Measurements from ENCODE around the gene CCDC120.

CCDC120 gene

DNA sequence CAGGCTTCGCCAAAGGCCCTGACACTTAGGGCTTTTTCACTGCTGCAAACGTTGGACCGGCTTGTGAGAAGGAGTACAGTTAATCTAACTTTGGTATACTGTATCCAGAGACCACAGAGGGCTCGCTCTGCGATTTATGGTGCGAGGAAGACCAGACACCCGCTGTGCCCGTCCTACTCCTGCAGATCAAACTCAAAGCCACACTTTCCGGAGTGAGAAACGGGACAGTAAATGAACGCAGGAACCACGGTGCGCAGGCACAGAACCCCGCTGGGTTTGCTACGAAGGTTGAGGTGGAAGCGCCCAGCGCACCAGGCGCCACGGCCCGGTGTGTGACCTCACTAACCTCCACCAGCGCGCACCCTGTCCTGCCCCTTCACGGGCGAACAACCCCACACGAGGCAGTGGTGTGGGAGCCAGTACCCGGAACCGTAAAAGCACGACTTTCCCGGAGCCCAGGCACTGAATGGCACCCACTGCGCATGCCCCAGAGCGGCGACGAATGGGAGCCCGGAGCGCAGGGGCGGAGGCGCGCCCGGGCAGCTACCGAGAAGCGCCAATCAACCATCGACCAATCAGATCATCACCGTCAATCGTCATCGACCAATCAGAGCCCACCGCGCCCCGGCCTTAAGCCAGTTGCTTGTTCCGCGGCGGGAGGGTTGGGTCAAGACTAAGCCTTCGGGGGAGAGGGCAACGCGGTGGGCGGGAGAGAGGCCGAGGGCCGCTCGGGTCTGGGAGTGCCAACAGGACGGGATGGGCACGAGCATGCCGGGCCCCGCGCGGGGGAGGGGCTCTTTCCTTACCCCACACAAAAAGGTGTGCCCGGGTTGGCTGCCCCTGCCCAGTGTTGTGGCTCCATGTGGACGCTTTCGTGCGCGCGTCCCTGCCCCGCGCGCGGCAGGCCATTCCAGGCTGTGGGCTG is 42.2 kb downstream of the CCDC120 start:
- in situ Hi-C loops (cut with MboI; ENCODE audit: low sequenced_read_pairs): no loop called here

DNA sequence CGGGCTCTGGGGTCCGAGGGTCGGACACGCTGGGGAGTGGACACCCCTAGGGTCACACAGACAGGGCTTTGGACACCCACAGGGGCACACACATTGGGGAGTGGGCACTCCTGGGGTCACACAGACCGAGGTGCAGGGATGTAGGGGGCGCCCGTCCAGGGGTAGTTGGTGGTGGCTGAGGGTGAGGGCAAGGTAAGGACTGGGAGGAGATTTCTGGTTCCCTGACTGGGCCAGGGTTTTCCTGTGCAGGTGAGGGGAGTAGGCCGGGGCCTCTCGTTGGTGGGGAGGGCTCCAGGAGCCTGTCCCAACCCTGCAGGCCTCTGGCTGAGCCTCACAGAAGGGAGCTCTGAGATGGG is 42.8 kb downstream of the CCDC120 start:
- in situ Hi-C loops (cut with MboI; ENCODE audit: low sequenced_read_pairs): no loop called here

DNA sequence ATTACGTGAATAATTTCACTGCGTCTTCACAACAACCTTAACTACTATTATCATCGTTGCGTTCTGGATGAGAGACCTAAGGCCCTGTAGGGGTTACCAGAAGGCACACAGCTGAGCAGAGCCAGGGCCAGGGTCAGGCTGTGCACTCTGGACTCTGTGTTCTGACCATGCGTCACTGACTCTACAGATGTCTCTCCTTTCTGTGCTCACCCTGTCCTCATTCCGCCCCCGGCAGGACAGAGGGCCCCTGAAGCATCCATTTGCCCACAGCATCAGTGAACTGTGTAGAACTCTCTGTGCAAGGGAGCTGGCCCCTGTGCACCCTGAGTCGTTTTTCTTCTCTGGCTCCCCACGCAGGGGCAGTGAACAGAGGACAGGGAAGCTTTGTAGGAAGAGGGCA is 43.4 kb downstream of the CCDC120 start:
- in situ Hi-C loops (cut with MboI; ENCODE audit: low sequenced_read_pairs): no loop called here

DNA sequence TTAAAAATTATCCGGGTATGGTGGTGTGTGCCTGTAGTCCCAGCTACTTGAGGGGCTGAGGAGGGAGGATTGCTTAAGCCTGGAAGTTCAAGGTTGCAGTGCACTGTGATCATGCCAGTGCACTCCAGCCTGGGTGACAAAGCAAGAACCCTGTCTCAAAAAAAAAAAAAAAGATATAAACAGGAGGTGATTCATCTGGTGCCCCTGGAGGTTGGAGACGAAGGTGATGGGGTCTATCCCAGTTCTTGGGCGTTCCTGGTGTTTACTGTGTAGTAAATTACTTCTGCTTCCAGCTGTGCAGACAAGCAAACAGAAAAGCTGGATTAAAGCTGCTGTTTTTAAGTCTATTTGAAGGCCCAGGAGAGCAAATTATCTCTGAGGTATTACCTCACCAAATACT is 44.8 kb downstream of the CCDC120 start:
- in situ Hi-C loops (cut with MboI; ENCODE audit: low sequenced_read_pairs): no loop called here

DNA sequence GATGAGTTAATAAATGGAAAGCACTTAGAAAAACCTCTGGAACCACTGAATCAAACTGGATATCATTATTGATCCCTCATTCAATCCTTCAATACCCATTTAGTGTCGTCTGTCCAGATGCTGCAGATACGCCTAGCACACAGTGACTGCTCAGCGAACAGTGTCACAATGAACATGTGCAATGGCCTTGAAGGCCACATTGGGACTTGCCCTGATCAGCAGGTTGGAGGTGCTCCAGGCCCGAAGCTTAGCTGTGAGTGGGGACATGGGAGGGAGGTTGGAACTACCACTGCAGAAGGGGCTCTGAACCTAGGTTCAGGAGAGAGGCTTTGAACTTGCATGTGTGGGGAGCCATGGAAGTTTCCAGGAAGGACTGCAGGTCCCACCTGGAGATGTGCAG is 47.5 kb downstream of the CCDC120 start:
- in situ Hi-C loops (cut with MboI; ENCODE audit: low sequenced_read_pairs): no loop called here

DNA sequence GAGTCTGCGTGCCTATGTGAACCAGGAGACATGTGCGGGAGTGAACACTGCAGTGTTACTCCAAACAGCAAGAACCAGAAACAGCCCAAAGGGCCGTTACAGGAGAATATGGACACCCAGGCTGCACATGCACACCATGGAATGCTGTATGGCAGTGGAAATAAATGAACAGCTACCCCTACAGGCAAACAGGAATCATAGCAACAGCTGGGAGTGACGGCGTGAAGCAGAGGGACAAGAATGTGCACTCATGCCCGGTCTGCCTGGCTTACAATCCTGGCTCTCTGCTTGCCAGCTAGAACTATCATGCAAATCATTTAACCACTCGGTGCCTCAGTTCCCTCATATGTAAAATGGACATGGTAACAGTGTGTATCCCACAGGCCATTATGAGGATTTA is 48.1 kb downstream of the CCDC120 start:
- in situ Hi-C loops (cut with MboI; ENCODE audit: low sequenced_read_pairs): no loop called here

DNA sequence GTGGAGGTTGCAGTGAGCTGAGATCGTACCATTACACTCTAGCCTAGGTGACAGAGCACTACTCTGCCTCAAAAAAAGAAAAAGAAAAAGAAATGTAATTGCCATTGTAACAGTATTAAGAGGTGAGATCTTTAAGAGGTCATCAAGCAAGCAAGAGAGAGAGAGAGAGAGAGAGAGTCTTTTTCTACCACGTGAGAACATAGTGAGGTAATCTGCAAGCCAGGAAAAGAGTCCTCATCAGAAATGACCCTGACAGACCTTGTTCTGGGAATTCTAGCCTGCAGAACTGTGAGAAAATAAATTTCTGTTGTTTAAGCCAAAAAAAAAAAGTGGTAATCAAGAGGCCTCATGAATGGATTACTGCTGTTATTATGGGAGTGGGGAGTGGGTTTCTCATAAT is 49.8 kb downstream of the CCDC120 start:
- in situ Hi-C loops (cut with MboI; ENCODE audit: low sequenced_read_pairs): no loop called here

DNA sequence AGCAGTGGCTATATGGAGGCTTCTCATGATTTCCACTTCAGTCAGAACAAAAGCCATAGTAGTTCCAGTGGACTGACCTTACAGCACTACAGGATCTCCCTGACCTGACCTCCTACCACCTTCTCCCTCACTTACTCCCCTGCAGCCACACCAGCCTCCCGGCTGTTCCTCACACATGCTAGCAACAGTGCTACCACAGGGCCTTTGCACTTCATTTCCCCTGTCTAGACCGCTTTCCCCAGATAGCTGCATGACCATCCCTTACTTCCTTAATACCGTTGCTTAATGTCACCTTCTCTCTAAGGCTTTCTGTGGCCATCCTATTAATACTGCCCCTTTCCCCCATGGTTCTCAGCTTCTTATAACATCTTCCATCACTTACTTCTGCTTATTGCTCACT is 51.6 kb downstream of the CCDC120 start:
- in situ Hi-C loops (cut with MboI; ENCODE audit: low sequenced_read_pairs): no loop called here

DNA sequence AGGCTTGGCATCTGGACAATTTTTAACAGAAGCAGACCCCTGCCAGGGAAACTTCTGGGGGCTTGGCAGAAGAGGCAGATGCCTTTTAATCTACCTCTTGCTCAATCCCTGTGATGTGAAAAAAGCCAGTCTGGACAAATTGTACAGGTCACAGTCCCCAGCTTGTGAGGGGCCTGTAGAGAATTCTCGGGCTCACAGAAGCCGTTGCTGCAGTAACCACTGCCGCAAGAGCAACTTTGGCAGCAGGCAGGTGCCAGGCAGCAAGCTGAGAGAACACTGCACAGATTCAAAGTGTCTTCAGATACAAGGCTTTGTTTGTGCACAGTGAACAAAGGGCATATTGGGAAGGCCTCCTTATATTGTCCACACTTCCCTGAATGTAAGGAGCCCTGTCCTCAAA is 53.0 kb downstream of the CCDC120 start:
- in situ Hi-C loops (cut with MboI; ENCODE audit: low sequenced_read_pairs): no loop called here

DNA sequence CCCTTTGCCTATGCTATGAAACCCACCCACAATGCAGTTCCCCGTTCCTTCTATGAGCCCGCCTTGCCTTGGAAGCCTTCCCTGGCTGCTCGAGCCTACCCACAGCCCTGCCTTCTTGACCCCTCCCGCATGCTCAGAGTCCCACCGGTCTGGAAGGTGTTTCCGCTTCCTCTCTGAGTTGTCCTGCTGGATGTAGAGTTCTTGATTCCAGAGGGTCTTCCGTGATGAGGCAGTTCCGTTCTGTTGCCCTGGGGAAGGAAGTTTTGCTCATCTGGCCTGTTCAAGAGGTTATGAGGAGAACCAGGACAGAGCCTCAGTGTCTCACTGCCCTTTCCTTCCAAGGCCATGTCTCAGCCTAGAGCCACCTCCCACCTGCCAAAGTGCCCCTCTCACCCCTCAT is 57.3 kb downstream of the CCDC120 start:
- in situ Hi-C loops (cut with MboI; ENCODE audit: low sequenced_read_pairs): no loop called here

DNA sequence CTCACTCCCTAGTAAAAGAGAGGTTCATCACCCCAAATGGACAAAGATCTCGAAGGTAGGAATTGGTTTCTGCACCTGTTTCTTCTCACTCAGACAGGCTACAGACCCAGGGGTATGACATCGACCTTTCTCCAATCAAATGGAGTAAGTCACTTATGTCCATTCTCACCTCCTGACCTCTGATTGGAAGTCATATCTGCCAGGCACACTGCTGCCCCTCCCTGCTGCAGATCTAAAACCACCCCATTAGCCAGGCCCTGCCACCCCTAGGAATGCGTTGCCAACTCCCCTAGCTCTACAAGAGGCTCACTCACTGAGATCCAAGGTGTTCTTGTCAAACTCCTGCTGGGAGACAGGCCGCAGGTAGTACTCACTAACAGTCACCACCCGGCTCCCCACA is 57.9 kb downstream of the CCDC120 start:
- in situ Hi-C loops (cut with MboI; ENCODE audit: low sequenced_read_pairs): no loop called here

DNA sequence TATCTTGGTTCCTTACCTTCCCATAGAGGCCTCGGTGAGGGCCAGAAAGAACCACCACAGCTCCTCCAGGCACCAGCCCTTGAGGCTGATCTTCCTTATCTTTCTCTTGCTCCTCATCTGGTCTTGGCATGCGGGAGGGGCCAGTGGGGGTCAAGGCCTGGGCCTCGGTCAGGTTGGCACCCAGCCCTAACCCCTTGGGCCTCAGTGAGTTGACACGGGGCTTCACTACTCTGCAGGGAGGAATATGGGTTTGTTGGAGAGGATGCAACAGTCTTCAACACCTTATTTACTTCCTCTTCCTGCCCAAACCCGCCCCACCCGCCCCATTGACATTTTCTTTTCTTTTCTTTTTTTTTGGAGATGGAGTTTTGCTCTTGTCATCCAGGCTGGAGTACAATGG is 58.8 kb downstream of the CCDC120 start:
- in situ Hi-C loops (cut with MboI; ENCODE audit: low sequenced_read_pairs): no loop called here
